ENCODE data around the gene VAPB.

VAPB gene

DNA sequence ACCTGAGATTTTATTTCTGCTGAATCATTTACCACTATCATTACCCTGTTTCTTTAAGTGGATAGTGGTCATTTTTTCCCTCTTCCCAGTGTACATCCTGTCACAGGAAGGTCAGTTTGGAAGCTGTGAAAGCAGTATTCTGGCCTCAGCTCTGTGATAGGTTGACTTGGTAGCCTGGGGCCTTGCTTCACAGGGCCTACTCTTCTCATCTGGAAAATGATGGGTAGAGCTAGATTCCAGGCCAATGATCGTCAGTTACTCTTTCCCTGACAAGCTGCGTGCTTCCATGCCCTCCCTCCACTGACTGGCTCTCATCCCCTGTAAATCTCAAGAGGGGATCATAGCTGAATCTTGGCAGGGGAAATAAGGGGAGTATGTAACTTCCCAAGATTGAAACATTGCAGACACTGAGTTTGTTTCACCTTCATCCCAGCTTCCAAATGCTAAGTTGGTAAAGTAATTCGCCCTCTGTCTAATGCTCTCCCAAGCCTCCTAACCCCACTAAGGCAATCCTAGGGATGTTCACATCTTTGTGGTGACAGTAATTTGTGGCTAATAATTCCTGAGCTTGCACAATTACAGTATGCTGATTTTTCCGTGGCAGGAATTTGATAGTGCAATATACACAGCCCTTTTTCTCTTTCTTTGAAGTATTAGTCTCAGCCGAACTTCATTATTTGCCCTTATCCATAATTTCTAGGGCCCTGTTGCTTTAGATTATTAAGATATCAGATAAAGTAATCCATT lies 51.2 kb downstream of the VAPB start:
- ChIA-PET POLR2A (no interaction called here), CTCF (no interaction called here)
- DNase-seq (ENCODE audit: extremely low spot score), result no peak
- TF ChIP-seq HDGF (IDR thresholded peaks at IDR 0.05; ENCODE audit: borderline replicate concordance), result no peak
- TF ChIP-seq BHLHE40 (IDR thresholded peaks at IDR 0.05; ENCODE audit: borderline replicate concordance), result no peak
- no peak for TF ChIP-seq FOXK2 (IDR thresholded peaks at IDR 0.05)
- no peak for TF ChIP-seq ZNF384 (IDR thresholded peaks at IDR 0.05)
- no peak for TF ChIP-seq ARNT (IDR thresholded peaks at IDR 0.05)
- TF ChIP-seq ELF4 (IDR thresholded peaks at IDR 0.05), result no peak
- TF ChIP-seq CTBP1 (IDR thresholded peaks at IDR 0.05; ENCODE audit: borderline replicate concordance), result no peak
- TF ChIP-seq FOXA1 (IDR thresholded peaks at IDR 0.05), result no peak
- TF ChIP-seq L3MBTL2 (conservative IDR thresholded peaks at IDR 0.05), result no peak
- no peak for TF ChIP-seq SUZ12 (IDR thresholded peaks at IDR 0.05)
- TF ChIP-seq NFRKB (IDR thresholded peaks at IDR 0.05), result no peak
- TF ChIP-seq LEF1 (IDR thresholded peaks at IDR 0.05; ENCODE audit: borderline replicate concordance), result no peak
- no peak for TF ChIP-seq PKNOX1 (IDR thresholded peaks at IDR 0.05)
- TF ChIP-seq TARDBP (IDR thresholded peaks at IDR 0.05), result no peak
- TF ChIP-seq SP1 (IDR thresholded peaks at IDR 0.05), result no peak
- no peak for TF ChIP-seq FOXM1 (IDR thresholded peaks at IDR 0.05; ENCODE audit: borderline replicate concordance)

- no peak for DNase-seq (ENCODE audit: extremely low spot score)
- TF ChIP-seq FOXM1 (IDR thresholded peaks at IDR 0.05; ENCODE audit: borderline replicate concordance) (no peak), L3MBTL2 (conservative IDR thresholded peaks at IDR 0.05) (no peak), FOXA1 (IDR thresholded peaks at IDR 0.05) (no peak), CTBP1 (IDR thresholded peaks at IDR 0.05; ENCODE audit: borderline replicate concordance) (no peak), BHLHE40 (IDR thresholded peaks at IDR 0.05; ENCODE audit: borderline replicate concordance) (no peak), ARNT (IDR thresholded peaks at IDR 0.05) (no peak), FOXK2 (IDR thresholded peaks at IDR 0.05) (no peak), SP1 (IDR thresholded peaks at IDR 0.05) (no peak), TARDBP (IDR thresholded peaks at IDR 0.05) (no peak), ZNF384 (IDR thresholded peaks at IDR 0.05) (no peak), ELF4 (IDR thresholded peaks at IDR 0.05) (no peak), LEF1 (IDR thresholded peaks at IDR 0.05; ENCODE audit: borderline replicate concordance) (no peak), HDGF (IDR thresholded peaks at IDR 0.05; ENCODE audit: borderline replicate concordance) (no peak), SUZ12 (IDR thresholded peaks at IDR 0.05) (no peak), NFRKB (IDR thresholded peaks at IDR 0.05) (no peak), PKNOX1 (IDR thresholded peaks at IDR 0.05) (no peak)
- ChIA-PET POLR2A (interaction anchor here (1.0 kb wide), 1 partner anchor 9 kb away, joined by 3 read pairs; no protein-coding TSS in a partner anchor), CTCF (interaction anchor here (1.1 kb wide), 1 partner anchor 10 kb away, joined by 3 read pairs; no protein-coding TSS in a partner anchor)
Observed at GRCh38 chr20:58441723-58442122, 52.7 kb downstream of the VAPB start.

DNA sequence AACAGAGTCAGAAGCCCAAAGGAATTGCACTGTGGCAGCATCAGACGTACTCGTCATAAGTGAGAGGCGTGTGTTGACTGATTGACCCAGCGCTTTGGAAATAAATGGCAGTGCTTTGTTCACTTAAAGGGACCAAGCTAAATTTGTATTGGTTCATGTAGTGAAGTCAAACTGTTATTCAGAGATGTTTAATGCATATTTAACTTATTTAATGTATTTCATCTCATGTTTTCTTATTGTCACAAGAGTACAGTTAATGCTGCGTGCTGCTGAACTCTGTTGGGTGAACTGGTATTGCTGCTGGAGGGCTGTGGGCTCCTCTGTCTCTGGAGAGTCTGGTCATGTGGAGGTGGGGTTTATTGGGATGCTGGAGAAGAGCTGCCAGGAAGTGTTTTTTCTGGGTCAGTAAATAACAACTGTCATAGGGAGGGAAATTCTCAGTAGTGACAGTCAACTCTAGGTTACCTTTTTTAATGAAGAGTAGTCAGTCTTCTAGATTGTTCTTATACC lies 55.8 kb downstream of the VAPB start:
- DNase-seq (ENCODE audit: extremely low spot score), result no peak
- TF ChIP-seq ARNT (IDR thresholded peaks at IDR 0.05) (no peak), ELF4 (IDR thresholded peaks at IDR 0.05) (no peak), PKNOX1 (IDR thresholded peaks at IDR 0.05) (no peak), TARDBP (IDR thresholded peaks at IDR 0.05) (no peak), HDGF (IDR thresholded peaks at IDR 0.05; ENCODE audit: borderline replicate concordance) (no peak), SP1 (IDR thresholded peaks at IDR 0.05) (no peak), FOXA1 (IDR thresholded peaks at IDR 0.05) (no peak), BHLHE40 (IDR thresholded peaks at IDR 0.05; ENCODE audit: borderline replicate concordance) (no peak), LEF1 (IDR thresholded peaks at IDR 0.05; ENCODE audit: borderline replicate concordance) (no peak), FOXK2 (IDR thresholded peaks at IDR 0.05) (no peak), CTBP1 (IDR thresholded peaks at IDR 0.05; ENCODE audit: borderline replicate concordance) (no peak), FOXM1 (IDR thresholded peaks at IDR 0.05; ENCODE audit: borderline replicate concordance) (no peak), L3MBTL2 (conservative IDR thresholded peaks at IDR 0.05) (no peak), SUZ12 (IDR thresholded peaks at IDR 0.05) (no peak), NFRKB (IDR thresholded peaks at IDR 0.05) (no peak), ZNF384 (IDR thresholded peaks at IDR 0.05) (no peak)
- ChIA-PET CTCF (no interaction called here), POLR2A (no interaction called here)

- POLR2A ChIA-PET, result no interaction called here
- TF ChIP-seq ZNF384 (IDR thresholded peaks at IDR 0.05), result no peak
- no peak for TF ChIP-seq LEF1 (IDR thresholded peaks at IDR 0.05; ENCODE audit: borderline replicate concordance)
- no peak for TF ChIP-seq FOXA1 (IDR thresholded peaks at IDR 0.05)
- no peak for TF ChIP-seq BHLHE40 (IDR thresholded peaks at IDR 0.05; ENCODE audit: borderline replicate concordance)
- no peak for TF ChIP-seq ARNT (IDR thresholded peaks at IDR 0.05)
- no peak for TF ChIP-seq SP1 (IDR thresholded peaks at IDR 0.05)
- TF ChIP-seq FOXK2 (IDR thresholded peaks at IDR 0.05), result no peak
- TF ChIP-seq SUZ12 (IDR thresholded peaks at IDR 0.05), result no peak
- no peak for TF ChIP-seq CTBP1 (IDR thresholded peaks at IDR 0.05; ENCODE audit: borderline replicate concordance)
- no peak for TF ChIP-seq HDGF (IDR thresholded peaks at IDR 0.05; ENCODE audit: borderline replicate concordance)
- no peak for TF ChIP-seq L3MBTL2 (conservative IDR thresholded peaks at IDR 0.05)
- TF ChIP-seq TARDBP (IDR thresholded peaks at IDR 0.05), result no peak
- no peak for TF ChIP-seq NFRKB (IDR thresholded peaks at IDR 0.05)
- TF ChIP-seq ELF4 (IDR thresholded peaks at IDR 0.05), result no peak
- TF ChIP-seq PKNOX1 (IDR thresholded peaks at IDR 0.05), result no peak
- no peak for TF ChIP-seq FOXM1 (IDR thresholded peaks at IDR 0.05; ENCODE audit: borderline replicate concordance)
- no peak for DNase-seq (ENCODE audit: extremely low spot score)
- CTCF ChIA-PET, result no interaction called here
Observed at GRCh38 chr20:58446264-58446959, 57.4 kb downstream of the VAPB start.
